Spleen (tissue), 11 donors: ENCODE measurements around the gene ZNF132. TPM values are rescaled to one million over a fixed set of nuclear protein-coding genes. Genes with fewer than 3 reads are reported as not detected.

Experiments
- DNase-seq: peaks from one replicate; pipeline ENCODE4 v3.0.0-alpha.2; 2020
- H3K27ac ChIP-seq, 8 donors: fragments of 200-600 bp; sonication (generic) in 7 of 8; 1 replicate in 4 of 8; 2 replicates in 4 of 8; pipeline versions ENCODE4 v1.5.0 to v1.8.0; 2016 to 2021; ENCODE audit warnings: inconsistent platforms in 4 of 8, mild to moderate bottlenecking in 4 of 8, moderate library complexity in 1 of 8
- H3K27me3 ChIP-seq, 7 donors: fragments of 200-600 bp; sonication (generic) in 6 of 7; replicated peaks in 1 of 7; 1 replicate in 4 of 7; 2 replicates in 3 of 7; pipeline versions ENCODE4 v1.5.0 to v1.8.0; 2016 to 2021; ENCODE audit warnings: inconsistent platforms in 3 of 7, mild to moderate bottlenecking in 1 of 7
- H3K36me3 ChIP-seq, 6 donors: fragments of 200-600 bp; sonication (generic) in 5 of 6; 1 replicate in 4 of 6; 2 replicates in 2 of 6; pipeline versions ENCODE4 v1.5.0 to v1.8.0; 2016 to 2021; ENCODE audit warnings: inconsistent platforms in 2 of 6
- H3K4me1 ChIP-seq, 6 donors: fragments of 200-600 bp; sonication (generic) in 5 of 6; 1 replicate in 3 of 6; 2 replicates in 3 of 6; pipeline versions ENCODE4 v1.5.0 to v1.8.0; 2016 to 2021; ENCODE audit warnings: inconsistent platforms in 3 of 6
- H3K4me3 ChIP-seq, 8 donors: fragments of 200-600 bp; sonication (generic) in 7 of 8; 1 replicate in 4 of 8; 2 replicates in 4 of 8; pipeline versions ENCODE4 v1.5.0 to v1.8.0; 2016 to 2021; ENCODE audit warnings: inconsistent platforms in 4 of 8, mild to moderate bottlenecking in 4 of 8, moderate library complexity in 2 of 8
- H3K9me3 ChIP-seq, 8 donors: fragments of 200-600 bp; sonication (generic) in 7 of 8; 1 replicate in 4 of 8; 2 replicates in 4 of 8; pipeline versions ENCODE4 v1.5.0 to v1.8.0; 2016 to 2021; ENCODE audit warnings: inconsistent platforms in 4 of 8
- POLR2A ChIP-seq, 3 donors: fragments of 450-650 bp; IDR thresholded peaks; one replicate each; pipeline ENCODE4 v1.5.1; 2017; ENCODE audit warnings: antibody characterized with exemption in 3 of 3, mild to moderate bottlenecking in 1 of 3
- POLR2AphosphoS5 ChIP-seq, 3 donors: sonication (generic); formaldehyde crosslinking; IDR thresholded peaks; one replicate each; pipeline ENCODE4 v1.5.1; 2017; ENCODE audit warnings: antibody characterized with exemption in 3 of 3
- WGBS, 5 donors: extraction: QIAGEN DNeasy Blood & Tissue Kit in 3 of 5; methylation state at CpG; one replicate each; pipeline versions ENCODE4 v1.1.5 to v1.1.7; 2013 to 2018; 5-methylcytosine and 5-hydroxymethylcytosine counted together
- intact Hi-C: fragments of 100-400 bp; cut with DNase I; formaldehyde crosslinking; loops from one replicate; pipeline ENCODE4 v1.15.0; 2023; ENCODE audit warnings: low total_unique reads
- polyA plus RNA-seq, 3 donors: library from polyadenylated mRNA; stranded (reverse); fragments of 200-250 nt; gene quantifications; one replicate each; pipeline ENCODE4 v1.2.1, GENCODE V29; 2013
- total RNA-seq, 7 donors: library from RNA; depleted of rRNA in 3 of 7; stranded (reverse); fragments of >200 nt in 3 of 7; fragmentation: NEBNext Ultra II Directional in 4 of 7; extraction: Animal tissue kit (Norgen Biotek cat#: 25700) in 4 of 7; gene quantifications; one replicate each; pipeline versions ENCODE4 v1.1.0 to v1.2.1, GENCODE V29; 2016 to 2021
- TF ChIP-seq, protein P1 (sequence below), 11 experiments: fragments of 200-600 bp in 7 of 11; fragments of 450-650 bp in 4 of 11; sonication (generic) in 4 of 11; IDR thresholded peaks in 8 of 11; conservative IDR thresholded peaks in 3 of 11; 1 replicate in 7 of 11; 2 replicates in 4 of 11; pipeline versions ENCODE4 v1.4.0 to v1.8.0; 2016 to 2021; ENCODE audit warnings: antibody characterized with exemption in 11 of 11, inconsistent platforms in 4 of 11, mild to moderate bottlenecking in 1 of 11
- donor health status: healthy with polysubstance abuse.
- donor health status: DM: no; HTN: no; CAD: no; lungs with moderate emphysema.
- donor health status: DM: no; HTN: no; CAD: no.
- donor health status: Bipolar disorder and iron deficiency.
- donor health status: healthy.
- donor health status: DM: no; HTN: no; CAD: no.
- donor health status: DM: yes; HTN: yes; CAD: no.

The ZNF132 gene
- total and polyA plus RNA-seq, 10 donors, result 0.96 to 10.9 (median 5.4) TPM

DNA sequence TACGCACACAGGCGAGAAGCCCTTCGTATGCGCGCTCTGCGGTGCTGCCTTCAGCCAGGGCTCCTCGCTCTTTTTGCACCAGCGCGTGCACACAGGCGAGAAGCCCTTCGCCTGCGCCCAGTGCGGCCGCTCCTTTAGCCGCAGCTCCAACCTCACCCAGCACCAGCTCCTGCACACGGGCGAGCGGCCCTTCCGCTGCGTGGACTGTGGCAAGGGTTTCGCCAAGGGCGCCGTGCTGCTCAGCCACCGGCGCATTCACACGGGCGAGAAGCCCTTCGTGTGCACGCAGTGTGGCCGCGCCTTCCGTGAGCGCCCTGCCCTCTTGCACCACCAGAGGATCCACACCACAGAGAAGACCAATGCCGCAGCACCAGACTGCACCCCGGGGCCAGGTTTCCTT, 16.2 kb upstream of the ZNF132 start:
- H3K4me3 ChIP-seq, result no peak overlapping the region
- no peak for TF ChIP-seq POLR2A (IDR thresholded peaks at IDR 0.05)
- TF ChIP-seq, protein P1, sequence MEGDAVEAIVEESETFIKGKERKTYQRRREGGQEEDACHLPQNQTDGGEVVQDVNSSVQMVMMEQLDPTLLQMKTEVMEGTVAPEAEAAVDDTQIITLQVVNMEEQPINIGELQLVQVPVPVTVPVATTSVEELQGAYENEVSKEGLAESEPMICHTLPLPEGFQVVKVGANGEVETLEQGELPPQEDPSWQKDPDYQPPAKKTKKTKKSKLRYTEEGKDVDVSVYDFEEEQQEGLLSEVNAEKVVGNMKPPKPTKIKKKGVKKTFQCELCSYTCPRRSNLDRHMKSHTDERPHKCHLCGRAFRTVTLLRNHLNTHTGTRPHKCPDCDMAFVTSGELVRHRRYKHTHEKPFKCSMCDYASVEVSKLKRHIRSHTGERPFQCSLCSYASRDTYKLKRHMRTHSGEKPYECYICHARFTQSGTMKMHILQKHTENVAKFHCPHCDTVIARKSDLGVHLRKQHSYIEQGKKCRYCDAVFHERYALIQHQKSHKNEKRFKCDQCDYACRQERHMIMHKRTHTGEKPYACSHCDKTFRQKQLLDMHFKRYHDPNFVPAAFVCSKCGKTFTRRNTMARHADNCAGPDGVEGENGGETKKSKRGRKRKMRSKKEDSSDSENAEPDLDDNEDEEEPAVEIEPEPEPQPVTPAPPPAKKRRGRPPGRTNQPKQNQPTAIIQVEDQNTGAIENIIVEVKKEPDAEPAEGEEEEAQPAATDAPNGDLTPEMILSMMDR (IDR thresholded peaks at IDR 0.05 in 8 of 11, conservative IDR thresholded peaks at IDR 0.05 in 3 of 11), result no peak
- no peak for TF ChIP-seq POLR2AphosphoS5 (IDR thresholded peaks at IDR 0.05)
- 97 to 98% (median 98%) methylated on average over 29 to 35 of the region's 35 CpGs for WGBS, 5 donors
- no peak overlapping the region for H3K27ac ChIP-seq
- peaks cover under 1 to 15% (median 9%) of the 10 kb centered on the region in 6 donors for H3K4me1 ChIP-seq
- peaks cover 0 to 50% (median 30%) of the 10 kb centered on the region in 6 donors for H3K36me3 ChIP-seq
- no peak for DNase-seq
- H3K9me3 ChIP-seq, result no peaks in the 10 kb centered on the region
- no peaks in the 10 kb centered on the region for H3K27me3 ChIP-seq
- intact Hi-C loops, result no loop called here

DNA sequence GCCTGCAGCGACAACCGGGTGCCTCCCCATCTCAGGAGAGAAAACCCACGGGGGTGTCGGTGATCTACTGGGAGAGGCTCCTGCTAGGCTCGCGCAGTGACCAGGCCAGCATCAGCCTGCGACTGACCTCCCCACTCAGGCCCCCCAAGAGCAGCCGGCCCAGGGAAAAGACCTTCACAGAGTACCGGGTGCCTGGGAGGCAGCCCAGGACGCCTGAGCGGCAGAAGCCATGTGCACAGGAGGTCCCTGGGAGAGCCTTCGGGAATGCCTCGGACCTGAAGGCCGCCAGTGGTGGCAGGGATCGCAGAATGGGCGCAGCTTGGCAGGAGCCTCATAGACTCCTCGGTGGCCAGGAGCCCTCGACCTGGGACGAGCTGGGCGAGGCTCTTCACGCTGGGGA, 15.4 kb upstream of the ZNF132 start:
- Histone ChIP-seq H3K9me3 (no peaks in the 10 kb centered on the region), H3K4me3 (no peak overlapping the region), H3K36me3 (peaks cover 0 to 50% (median 30%) of the 10 kb centered on the region in 6 donors), H3K27me3 (no peaks in the 10 kb centered on the region), H3K27ac (no peak overlapping the region), H3K4me1 (peaks cover 4 to 20% (median 14%) of the 10 kb centered on the region in 6 donors)
- DNase-seq, result no peak
- TF ChIP-seq POLR2A (IDR thresholded peaks at IDR 0.05) (no peak), POLR2AphosphoS5 (IDR thresholded peaks at IDR 0.05) (no peak)
- TF ChIP-seq, protein P1 (IDR thresholded peaks at IDR 0.05 in 8 of 11, conservative IDR thresholded peaks at IDR 0.05 in 3 of 11), result no peak
- WGBS, 5 donors, result 95 to 97% (median 96%) methylated on average over 17 to 21 of the region's 21 CpGs
- intact Hi-C loops, result no loop called here

DNA sequence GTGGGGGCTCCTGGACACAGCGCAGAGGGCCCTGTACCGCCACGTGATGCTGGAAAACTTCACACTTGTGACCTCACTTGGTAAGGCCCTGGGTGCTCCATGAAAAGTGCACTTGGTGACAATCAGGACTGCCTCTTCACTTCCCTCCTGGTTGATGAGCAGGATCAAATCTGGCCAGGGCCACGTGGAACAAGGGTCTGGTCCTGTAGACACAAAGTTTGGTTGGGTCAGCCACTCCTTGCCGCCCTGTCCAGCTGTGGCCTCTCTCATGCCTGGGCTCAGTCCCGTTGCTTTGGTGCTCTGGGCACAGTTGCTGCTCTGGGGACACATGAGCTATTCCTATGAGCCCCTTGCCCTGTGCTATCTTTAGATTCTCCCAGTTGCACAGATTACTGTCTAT, 13.8 kb upstream of the ZNF132 start:
- TF ChIP-seq POLR2AphosphoS5 (IDR thresholded peaks at IDR 0.05), result no peak
- TF ChIP-seq, protein P1 (IDR thresholded peaks at IDR 0.05 in 8 of 11, conservative IDR thresholded peaks at IDR 0.05 in 3 of 11), result no peak
- TF ChIP-seq POLR2A (IDR thresholded peaks at IDR 0.05), result no peak
- Histone ChIP-seq H3K36me3 (peaks cover 0 to 50% (median 30%) of the 10 kb centered on the region in 6 donors), H3K27ac (no peak overlapping the region), H3K4me3 (no peak overlapping the region), H3K4me1 (peaks cover 4 to 20% (median 14%) of the 10 kb centered on the region in 6 donors), H3K9me3 (peaks cover 0 to 13% (median 8%) of the 10 kb centered on the region in 8 donors), H3K27me3 (peaks cover 0 to 7% (median 0%) of the 10 kb centered on the region in 7 donors)
- intact Hi-C loops, result no loop called here
- WGBS, 5 donors, result 88 to 95% (median 94%) methylated on average over 3 to 6 of the region's 6 CpGs
- DNase-seq, result no peak

DNA sequence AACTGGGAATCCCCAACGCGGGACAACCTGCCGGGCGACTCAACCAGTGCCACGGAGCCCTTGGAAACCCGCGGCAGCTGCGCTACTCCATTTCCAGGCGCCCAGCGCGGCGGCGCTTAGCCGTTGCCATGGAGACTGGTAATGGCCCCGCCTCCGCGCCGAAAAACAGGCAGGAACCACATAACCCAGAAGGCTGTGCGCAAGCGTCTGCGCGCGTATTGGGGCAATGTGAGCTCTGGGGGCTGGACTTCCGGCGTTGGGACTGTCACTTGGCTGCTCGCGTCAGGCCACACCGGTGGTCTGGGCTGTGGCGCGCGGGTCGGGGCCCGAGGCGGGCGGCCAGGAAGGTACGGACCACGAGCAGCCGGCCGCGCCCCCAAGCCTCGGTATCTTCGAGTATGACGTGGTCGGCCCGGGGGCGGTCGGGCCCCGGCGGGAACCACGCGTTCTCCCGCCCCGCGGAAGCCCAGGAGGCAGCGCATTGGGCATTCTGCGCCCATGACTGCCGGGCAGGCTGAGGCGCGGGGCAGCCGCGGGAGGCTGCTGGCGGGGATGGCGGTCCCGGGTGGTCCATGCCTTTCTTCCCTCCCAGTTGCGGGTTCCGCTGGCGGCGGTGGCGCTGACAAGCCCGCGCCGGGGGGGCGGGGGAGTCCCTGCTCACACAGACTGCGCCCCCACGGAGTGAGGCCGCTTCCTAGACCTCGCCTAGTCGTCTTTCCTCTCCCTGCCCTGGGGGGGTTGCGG, 11.6 kb upstream of the ZNF132 start, which contains the start of gene ZNF324B:
Gene ZNF324B (plus strand): TSS at position 265 of the 744 bp plus-strand sequence. CDS start 2,080 bp downstream, outside the sequence.
- TF ChIP-seq, protein P1 (IDR thresholded peaks at IDR 0.05 in 8 of 11, conservative IDR thresholded peaks at IDR 0.05 in 3 of 11), result peak in 2 of 11 experiments; percentile 7 to 15
- no peak for TF ChIP-seq POLR2A (IDR thresholded peaks at IDR 0.05)
- TF ChIP-seq POLR2AphosphoS5 (IDR thresholded peaks at IDR 0.05), result peak; percentile 85 to 91 (median 88)
- H3K27me3 ChIP-seq, result peaks cover 0 to 30% (median 0%) of the 10 kb centered on the region in 7 donors
- peaks cover 4 to 20% (median 14%) of the 10 kb centered on the region in 6 donors for H3K4me1 ChIP-seq
- peaks cover 0 to 23% (median 13%) of the 10 kb centered on the region in 8 donors for H3K9me3 ChIP-seq
- H3K27ac ChIP-seq, result peak within 1 kb of the TSS in 7 of 8 donors; percentile 43 to 85 (median 65)
- peak within 1 kb of the TSS; percentile 77 to 100 (median 92) for H3K4me3 ChIP-seq
- 0 to 1% (median 0%) methylated on average over 8 to 79 of the region's 79 CpGs for WGBS, 5 donors
- H3K36me3 ChIP-seq, result peaks cover 0 to 30% (median 21%) of the 10 kb centered on the region in 6 donors
- DNase-seq, result peak; percentile 97
- intact Hi-C loops, result no loop called here
